WTC11 (cell line): ENCODE measurements around the gene STXBP6. TPM values are rescaled to one million over a fixed set of nuclear protein-coding genes. Genes with fewer than 3 reads are reported as not detected.

Experiments
- ATAC-seq: fragments of 200-7000 bp; cut with Tn5 transposase; 2 replicates; pipeline ENCODE4 v1.10.0; 2021; ENCODE audit warnings: mild to moderate bottlenecking, moderate library complexity
- CTCF ChIA-PET: fragments of 300-600 bp; sonication (Branson Sonifier 250); formaldehyde crosslinking; loops from one replicate; lab custom pipeline; 2021; ENCODE audit warnings: antibody characterized with exemption; lab: Charles Lee
- POLR2A ChIA-PET: fragments of 350-600 bp; sonication (Branson Sonifier 250); formaldehyde crosslinking; loops from one replicate; lab custom pipeline; 2021; ENCODE audit warnings: antibody characterized with exemption; lab: Charles Lee
- DNase-seq: peaks from one replicate; pipeline ENCODE4 v3.0.0; 2021; ENCODE audit warnings: low spot score
- H3K27ac Mint-ChIP-seq: 2 replicates; pipeline ENCODE4 v1.8.0; 2021; ENCODE audit warnings: mixed read lengths
- H3K27me3 Mint-ChIP-seq: 2 replicates; pipeline ENCODE4 v1.8.0; 2021; ENCODE audit warnings: low read depth, mild to moderate bottlenecking, moderate library complexity, mixed read lengths
- H3K36me3 Mint-ChIP-seq: 2 replicates; pipeline ENCODE4 v1.8.0; 2021; ENCODE audit warnings: mixed read lengths
- H3K4me1 Mint-ChIP-seq: 2 replicates; pipeline ENCODE4 v1.8.0; 2022; ENCODE audit warnings: mixed read lengths
- H3K4me3 Mint-ChIP-seq: 2 replicates; pipeline ENCODE4 v1.8.0; 2021; ENCODE audit warnings: mild to moderate bottlenecking, moderate library complexity, mixed read lengths
- H3K9me3 Mint-ChIP-seq: 2 replicates; pipeline ENCODE4 v1.8.0; 2021; ENCODE audit warnings: mixed read lengths
- CREM ChIP-seq: sonication (generic); formaldehyde crosslinking; IDR thresholded peaks from 2 replicates; pipeline ENCODE4 v1.8.1; 2022; ENCODE audit warnings: mild to moderate bottlenecking, missing genetic modification reagents, moderate library complexity
- CTCF ChIP-seq: fragments of 200-600 bp; IDR thresholded peaks from 2 replicates; pipeline ENCODE4 v1.8.0; 2022; ENCODE audit warnings: antibody characterized with exemption
- E2F1 ChIP-seq: sonication (generic); formaldehyde crosslinking; IDR thresholded peaks from 2 replicates; pipeline ENCODE4 v1.8.0; 2022; ENCODE audit warnings: mild to moderate bottlenecking, missing genetic modification reagents
- ELF4 ChIP-seq: sonication (generic); formaldehyde crosslinking; IDR thresholded peaks from 2 replicates; pipeline ENCODE4 v1.8.1; 2022; ENCODE audit warnings: low read depth, mild to moderate bottlenecking, moderate library complexity, missing genetic modification reagents
- FOXP1 ChIP-seq: sonication (generic); formaldehyde crosslinking; IDR thresholded peaks from 2 replicates; pipeline ENCODE4 v1.8.0; 2022; ENCODE audit warnings: missing genetic modification reagents, mild to moderate bottlenecking, moderate library complexity, borderline replicate concordance
- GABPB1 ChIP-seq: sonication (generic); formaldehyde crosslinking; IDR thresholded peaks from 2 replicates; pipeline ENCODE4 v1.8.1; 2023; ENCODE audit warnings: mild to moderate bottlenecking, missing genetic modification reagents
- NR2C2 ChIP-seq: sonication (generic); formaldehyde crosslinking; IDR thresholded peaks from 2 replicates; pipeline ENCODE4 v1.8.0; 2022; ENCODE audit warnings: mild to moderate bottlenecking, missing genetic modification reagents
- RELA ChIP-seq: sonication (generic); formaldehyde crosslinking; IDR thresholded peaks from 2 replicates; pipeline ENCODE4 v1.8.1; 2022; ENCODE audit warnings: missing genetic modification reagents, mild to moderate bottlenecking, borderline replicate concordance
- ZMAT4 ChIP-seq: fragments of 250-450 bp; sonication (Bioruptor Pico); IDR thresholded peaks from 2 replicates; pipeline ENCODE4 v1.9.0; 2021; ENCODE audit warnings: mild to moderate bottlenecking
- ZNF121 ChIP-seq: sonication (generic); formaldehyde crosslinking; IDR thresholded peaks from 2 replicates; pipeline ENCODE4 v1.8.0; 2023; ENCODE audit warnings: missing genetic modification reagents
- ZNF263 ChIP-seq: sonication (generic); formaldehyde crosslinking; IDR thresholded peaks from 2 replicates; pipeline ENCODE4 v1.8.1; 2022; ENCODE audit warnings: low read depth, mild to moderate bottlenecking, moderate library complexity, missing genetic modification reagents
- total RNA-seq: library from RNA; stranded (reverse); gene quantifications from 3 replicates; pipeline ENCODE4 v1.2.3, GENCODE V29; 2021
- TF ChIP-seq, protein P1 (sequence below): sonication (generic); formaldehyde crosslinking; IDR thresholded peaks from 2 replicates; pipeline ENCODE4 v1.8.0; 2022; ENCODE audit warnings: mild to moderate bottlenecking, missing genetic modification reagents
- TF ChIP-seq, protein P2 (sequence below): sonication (generic); formaldehyde crosslinking; IDR thresholded peaks from 2 replicates; pipeline ENCODE4 v1.8.0; 2022; ENCODE audit warnings: missing genetic modification reagents

Gene STXBP6
- total RNA-seq, 1 experiment from 2014 or later, result 4.2 TPM

DNA sequence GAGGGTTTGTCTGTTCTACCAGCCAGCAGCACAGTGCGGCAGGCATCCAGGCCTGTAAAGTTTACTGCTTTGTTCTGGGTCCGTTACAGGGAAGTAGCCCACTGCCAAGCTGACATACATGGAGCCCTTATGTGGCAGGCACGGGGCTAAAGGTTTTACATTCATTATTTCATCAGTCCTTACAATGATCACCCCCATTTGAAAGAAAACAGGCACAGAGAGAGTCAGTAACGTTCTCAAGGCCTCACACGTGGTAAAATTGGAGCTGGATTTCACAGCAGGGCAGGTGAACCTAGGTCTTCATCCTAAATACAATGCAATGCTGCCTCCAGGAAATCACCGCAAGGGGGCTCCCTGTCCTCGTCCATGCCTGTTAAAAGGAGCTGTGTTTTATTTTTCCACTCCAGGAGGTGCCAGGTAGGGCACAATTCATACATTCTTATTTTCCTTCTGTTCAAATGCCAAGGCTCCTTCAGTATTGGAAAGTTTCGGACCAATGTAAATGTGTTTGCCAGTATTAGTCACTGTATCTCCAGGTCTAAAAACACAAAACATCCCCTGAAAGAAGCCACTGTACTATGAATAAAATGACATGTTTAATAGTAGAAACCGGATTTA, 243.8 kb downstream of the STXBP6 start:
- POLR2A ChIA-PET, result interaction anchor here (0.6 to 0.7 kb wide), 2 partner anchors 236 to 244 kb away, joined by 3 to 4 read pairs; no protein-coding TSS in a partner anchor
- no peaks in the 10 kb centered on the region for H3K9me3 Mint-ChIP-seq
- ATAC-seq, result peak; percentile 91
- no peak overlapping the region for H3K4me3 Mint-ChIP-seq
- H3K27me3 Mint-ChIP-seq, result no peaks in the 10 kb centered on the region
- H3K27ac Mint-ChIP-seq, result no peak overlapping the region
- no peak for TF ChIP-seq FOXP1 (CRISPR knock-in tag)
- TF ChIP-seq GABPB1 (CRISPR knock-in tag), result peak; percentile 59
- TF ChIP-seq CTCF, result peak; percentile 84
- no peak for TF ChIP-seq ZNF263 (CRISPR knock-in tag)
- TF ChIP-seq CREM, result 0 out of 2 replicates have a peak, but pooled peaks have one; percentile 38
- TF ChIP-seq, protein P1, sequence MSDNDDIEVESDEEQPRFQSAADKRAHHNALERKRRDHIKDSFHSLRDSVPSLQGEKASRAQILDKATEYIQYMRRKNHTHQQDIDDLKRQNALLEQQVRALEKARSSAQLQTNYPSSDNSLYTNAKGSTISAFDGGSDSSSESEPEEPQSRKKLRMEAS (CRISPR knock-in tag), result no peak
- TF ChIP-seq ELF4 (CRISPR knock-in tag), result no peak
- TF ChIP-seq, all 79 proteins: peak for 3
- CTCF ChIA-PET, result interaction anchor here (0.6 to 3.9 kb wide), 76 partner anchors 9 to 605 kb away, joined by 3 to 83 read pairs (median 5); partner anchors contain the start of gene STXBP6
- H3K4me1 Mint-ChIP-seq, result peaks cover 7% of the 10 kb centered on the region
- no peaks in the 10 kb centered on the region for H3K36me3 Mint-ChIP-seq
- peak; percentile 87 for DNase-seq

DNA sequence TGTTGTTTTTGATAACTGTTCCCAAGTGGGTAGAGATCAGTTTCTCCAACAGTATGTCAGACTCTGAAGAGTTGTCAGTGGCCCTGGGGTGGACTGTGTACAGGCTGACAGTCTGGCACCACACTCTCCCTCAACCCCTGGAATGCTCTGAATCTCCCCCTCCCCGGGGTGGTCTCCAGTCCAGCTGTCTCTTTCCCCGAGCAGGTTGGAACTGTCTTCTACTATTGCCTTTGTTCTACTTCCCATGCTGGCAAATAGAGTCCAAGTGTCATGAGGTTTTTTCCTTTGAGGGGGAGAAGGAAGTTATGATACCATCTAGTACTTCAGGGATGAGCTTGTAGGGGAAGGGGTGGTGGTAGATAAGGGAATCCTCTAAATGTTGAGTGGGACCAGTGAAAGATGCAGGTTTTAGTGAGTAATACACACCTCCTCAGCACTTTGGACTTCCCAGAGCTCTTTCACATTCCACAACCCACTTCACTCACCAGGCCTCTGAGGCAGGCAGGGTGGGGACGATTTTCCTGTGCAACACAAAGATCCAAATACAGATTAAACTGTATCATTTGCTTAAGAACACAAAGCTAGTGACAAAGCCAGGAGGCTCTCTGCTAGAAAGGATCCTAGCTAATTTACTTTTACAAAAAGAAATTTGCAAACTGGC, 245.3 kb downstream of the STXBP6 start:
- ATAC-seq (no peak), DNase-seq (no peak)
- Mint-ChIP-seq H3K27me3 (no peaks in the 10 kb centered on the region), H3K27ac (no peak overlapping the region), H3K36me3 (no peaks in the 10 kb centered on the region), H3K4me1 (peaks cover 7% of the 10 kb centered on the region), H3K4me3 (no peak overlapping the region), H3K9me3 (no peaks in the 10 kb centered on the region)
- POLR2A ChIA-PET, result no interaction called here
- TF ChIP-seq ZNF121 (CRISPR knock-in tag) (no peak), GABPB1 (CRISPR knock-in tag) (no peak), RELA (CRISPR knock-in tag) (no peak), ZMAT4 (no peak), NR2C2 (CRISPR knock-in tag) (no peak), E2F1 (CRISPR knock-in tag) (no peak)
- TF ChIP-seq, protein P2, sequence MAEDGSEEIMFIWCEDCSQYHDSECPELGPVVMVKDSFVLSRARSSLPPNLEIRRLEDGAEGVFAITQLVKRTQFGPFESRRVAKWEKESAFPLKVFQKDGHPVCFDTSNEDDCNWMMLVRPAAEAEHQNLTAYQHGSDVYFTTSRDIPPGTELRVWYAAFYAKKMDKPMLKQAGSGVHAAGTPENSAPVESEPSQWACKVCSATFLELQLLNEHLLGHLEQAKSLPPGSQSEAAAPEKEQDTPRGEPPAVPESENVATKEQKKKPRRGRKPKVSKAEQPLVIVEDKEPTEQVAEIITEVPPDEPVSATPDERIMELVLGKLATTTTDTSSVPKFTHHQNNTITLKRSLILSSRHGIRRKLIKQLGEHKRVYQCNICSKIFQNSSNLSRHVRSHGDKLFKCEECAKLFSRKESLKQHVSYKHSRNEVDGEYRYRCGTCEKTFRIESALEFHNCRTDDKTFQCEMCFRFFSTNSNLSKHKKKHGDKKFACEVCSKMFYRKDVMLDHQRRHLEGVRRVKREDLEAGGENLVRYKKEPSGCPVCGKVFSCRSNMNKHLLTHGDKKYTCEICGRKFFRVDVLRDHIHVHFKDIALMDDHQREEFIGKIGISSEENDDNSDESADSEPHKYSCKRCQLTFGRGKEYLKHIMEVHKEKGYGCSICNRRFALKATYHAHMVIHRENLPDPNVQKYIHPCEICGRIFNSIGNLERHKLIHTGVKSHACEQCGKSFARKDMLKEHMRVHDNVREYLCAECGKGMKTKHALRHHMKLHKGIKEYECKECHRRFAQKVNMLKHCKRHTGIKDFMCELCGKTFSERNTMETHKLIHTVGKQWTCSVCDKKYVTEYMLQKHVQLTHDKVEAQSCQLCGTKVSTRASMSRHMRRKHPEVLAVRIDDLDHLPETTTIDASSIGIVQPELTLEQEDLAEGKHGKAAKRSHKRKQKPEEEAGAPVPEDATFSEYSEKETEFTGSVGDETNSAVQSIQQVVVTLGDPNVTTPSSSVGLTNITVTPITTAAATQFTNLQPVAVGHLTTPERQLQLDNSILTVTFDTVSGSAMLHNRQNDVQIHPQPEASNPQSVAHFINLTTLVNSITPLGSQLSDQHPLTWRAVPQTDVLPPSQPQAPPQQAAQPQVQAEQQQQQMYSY, result no peak
- CTCF ChIA-PET, result interaction anchor here (1.4 to 3.9 kb wide), 4 partner anchors 94 to 432 kb away, joined by 6 to 83 read pairs (median 54); no protein-coding TSS in a partner anchor
